ENCODE measurements around the gene ZNF773.
"Not testable (repeated sequence)": the region's sequence is repeated elsewhere in the genome, so short reads cannot be mapped to it uniquely, and the experiment has no call there.

The ZNF773 gene

DNA sequence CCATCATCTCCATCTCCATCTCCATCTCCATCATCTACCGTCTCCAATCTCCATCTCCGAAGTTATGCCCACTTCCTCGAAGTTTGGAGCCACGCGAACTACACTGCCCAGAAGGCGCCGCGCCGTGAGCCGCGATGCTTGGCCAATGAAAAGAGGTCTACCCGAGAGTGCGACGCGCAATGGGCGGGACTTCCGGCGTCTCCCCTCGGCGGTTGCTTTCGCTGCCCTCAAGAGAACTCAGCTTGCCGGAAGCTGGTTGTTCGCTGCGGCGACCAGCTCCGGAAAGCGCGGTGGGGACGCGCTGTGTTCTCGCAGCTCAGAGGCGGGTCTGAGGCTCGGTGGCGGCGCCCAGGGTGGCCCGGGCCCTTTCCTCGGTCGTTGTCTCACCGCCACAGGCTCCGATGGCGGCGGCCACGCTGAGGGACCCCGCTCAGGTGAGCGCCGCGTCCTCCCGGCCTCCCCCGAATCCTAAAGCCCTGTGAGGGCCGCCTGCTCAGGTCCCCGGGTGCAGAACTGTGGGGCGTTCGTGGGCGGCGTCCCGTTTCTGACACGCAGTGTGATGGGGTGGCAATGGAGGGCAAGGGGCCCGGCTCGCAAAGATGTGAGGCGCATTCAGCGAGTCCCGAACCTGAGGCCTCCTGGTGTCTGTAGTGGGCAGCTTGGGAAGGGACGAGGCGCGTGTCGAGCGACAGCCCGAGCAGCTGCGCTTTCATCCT is at the start of gene ZNF773:
Gene ZNF773, plus strand, starts transcription at position 259 of the 716 bp plus-strand sequence. Its CDS starts 143 bp downstream, at position 402.
- DNase-seq: peak; percentile 20 to 86 (median 61)

- no peak for DNase-seq
Measured at GRCh38 chr19:57452307-57452706, 47.4 kb upstream of the ZNF773 start.

GRCh38 chr19:57465680-57466381 is 33.9 kb upstream of the ZNF773 start:
- no peak for DNase-seq

GRCh38 chr19:57466489-57466888 is 33.2 kb upstream of the ZNF773 start:
- DNase-seq: no peak

GRCh38 chr19:57473646-57474045 is 26.1 kb upstream of the ZNF773 start:
- DNase-seq: no peak

- DNase-seq: peak; percentile 46 to 94 (median 85)
Measured at GRCh38 chr19:57477191-57478008, 22.3 kb upstream of the ZNF773 start, which contains the start of gene ZNF772. ZNF772 (minus strand) TSS chr19:57477566; CDS start chr19:57477309, 257 bp downstream.

DNA sequence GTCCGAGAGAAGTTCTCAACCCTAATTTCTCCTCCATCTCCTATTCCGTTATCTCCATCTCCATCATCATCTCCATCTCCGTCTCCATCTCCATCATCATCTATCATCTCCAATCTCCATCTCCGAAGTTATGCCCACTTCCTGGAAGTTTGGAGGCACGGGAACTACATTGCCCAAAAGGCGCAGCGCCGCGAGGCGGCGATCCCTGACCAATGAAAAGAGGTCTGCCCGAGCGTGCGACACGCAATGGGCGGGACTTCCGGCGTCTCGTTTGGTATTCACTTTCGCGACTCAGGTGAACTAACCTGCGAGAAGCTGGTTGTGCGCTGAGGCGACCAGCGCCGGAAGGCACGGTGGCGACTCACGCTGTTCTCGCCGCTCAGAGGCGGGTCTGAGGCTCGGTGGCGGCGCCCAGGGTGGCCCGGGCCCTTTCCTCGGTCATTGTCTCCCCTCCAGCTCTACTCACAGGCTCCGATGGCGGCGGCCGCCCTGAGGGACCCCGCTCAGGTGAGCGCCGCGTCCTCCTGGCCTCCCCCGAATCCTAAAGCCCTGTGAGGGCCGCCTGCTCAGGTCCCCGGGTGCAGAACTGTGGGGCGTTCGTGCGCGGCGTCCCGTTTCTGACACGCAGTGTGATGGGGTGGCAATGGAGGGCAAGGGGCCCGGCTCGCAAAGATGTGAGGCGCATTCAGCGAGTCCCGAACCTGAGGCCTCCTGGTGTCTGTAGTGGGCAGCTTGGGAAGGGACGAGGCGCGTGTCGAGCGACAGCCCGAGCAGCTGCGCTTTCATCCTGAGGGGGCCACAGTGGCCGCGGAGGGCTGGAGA is 12.1 kb upstream of the ZNF773 start, which contains the start of gene ZNF419:
Gene ZNF419, plus strand, starts transcription at position 274 of the 822 bp plus-strand sequence. Its CDS starts 201 bp downstream, at position 475.
- DNase-seq: peak; percentile 36 to 90 (median 80)

GRCh38 chr19:57488299-57488644 is 11.5 kb upstream of the ZNF773 start:
- DNase-seq: not testable (repeated sequence)

GRCh38 chr19:57499332-57499679 is 432 bp upstream of the ZNF773 start:
- DNase-seq: not testable (repeated sequence)

- not testable (repeated sequence) for DNase-seq
Measured at GRCh38 chr19:57500400-57500799, 662 bp downstream of the ZNF773 start.

GRCh38 chr19:57506163-57506562 is 6.4 kb downstream of the ZNF773 start:
- no peak for DNase-seq

- DNase-seq: no peak
Measured at GRCh38 chr19:57511484-57511883, 11.7 kb downstream of the ZNF773 start.

DNA sequence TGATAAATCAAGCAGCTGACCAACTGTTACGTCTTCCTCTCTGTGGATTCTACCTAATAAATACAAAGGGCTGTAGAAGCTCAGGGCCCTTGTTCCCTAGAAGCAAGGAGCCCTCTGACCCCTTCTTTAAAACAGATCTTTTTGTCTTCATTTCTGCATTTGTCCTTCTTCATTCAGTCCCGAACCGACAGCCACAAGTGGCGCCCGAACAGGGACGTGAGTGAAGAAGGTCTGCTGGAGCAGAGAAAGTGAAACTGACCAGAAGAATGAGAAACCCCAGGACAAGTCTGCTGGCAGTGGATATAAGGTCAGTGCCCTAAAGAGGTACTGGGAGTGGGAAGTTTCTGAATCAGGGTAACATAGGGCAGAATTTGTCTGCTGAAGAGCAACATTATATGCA is 13.1 kb downstream of the ZNF773 start:
- DNase-seq: no peak

- DNase-seq: no peak
Measured at GRCh38 chr19:57515255-57515654, 15.5 kb downstream of the ZNF773 start.

GRCh38 chr19:57518021-57518420 is 18.3 kb downstream of the ZNF773 start:
- DNase-seq: not testable (repeated sequence)

GRCh38 chr19:57527136-57527881 is 27.6 kb downstream of the ZNF773 start, which contains the start of gene ZNF549:
ZNF549 (plus strand) TSS chr19:57527356; CDS start chr19:57527574, 218 bp downstream.
- DNase-seq: peak; percentile 26 to 91 (median 63)

DNA sequence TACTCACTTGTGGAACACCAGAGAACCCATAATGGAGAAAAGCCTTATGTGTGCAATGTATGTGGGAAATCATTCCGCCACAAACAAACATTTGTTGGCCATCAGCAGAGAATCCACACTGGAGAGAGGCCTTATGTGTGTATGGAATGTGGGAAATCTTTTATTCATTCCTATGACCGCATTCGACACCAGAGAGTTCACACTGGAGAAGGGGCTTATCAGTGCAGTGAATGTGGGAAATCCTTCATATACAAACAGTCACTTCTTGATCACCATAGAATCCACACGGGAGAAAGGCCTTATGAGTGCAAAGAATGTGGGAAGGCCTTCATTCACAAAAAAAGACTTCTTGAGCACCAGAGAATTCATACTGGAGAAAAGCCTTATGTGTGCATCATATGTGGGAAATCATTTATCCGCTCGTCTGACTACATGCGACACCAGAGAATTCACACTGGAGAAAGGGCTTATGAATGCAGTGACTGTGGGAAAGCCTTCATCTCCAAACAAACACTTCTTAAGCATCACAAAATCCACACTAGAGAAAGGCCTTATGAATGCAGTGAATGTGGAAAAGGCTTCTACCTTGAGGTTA is 38.3 kb downstream of the ZNF773 start:
- DNase-seq: no peak

DNA sequence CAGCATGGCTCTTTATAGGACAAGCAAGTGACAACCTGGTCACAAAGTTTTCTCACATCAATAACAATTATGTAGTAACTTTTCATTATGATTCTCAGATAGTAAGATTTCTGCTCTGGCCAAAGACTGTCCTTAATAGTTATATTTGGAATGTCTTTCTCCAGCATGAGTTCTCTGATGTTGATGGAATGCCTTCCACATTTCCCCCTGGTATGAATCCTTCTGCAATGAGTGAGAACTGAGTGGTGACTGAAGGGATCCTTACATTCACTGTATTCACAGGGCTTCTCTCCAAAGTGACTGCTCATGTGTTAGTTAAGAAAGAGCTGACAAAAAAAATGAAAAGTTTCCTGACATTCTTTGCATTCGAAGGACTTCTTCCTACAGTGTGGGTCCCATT is 46.8 kb downstream of the ZNF773 start:
- no peak for DNase-seq

- DNase-seq: no peak
Measured at GRCh38 chr19:57552432-57552831, 52.7 kb downstream of the ZNF773 start.

- no peak for DNase-seq
Measured at GRCh38 chr19:57557659-57558058, 57.9 kb downstream of the ZNF773 start.

All from C1 segment of cervical spinal cord (tissue), 14 donors.